Lung (tissue), 16 donors: ENCODE data around the gene AKAP6. TPM values are rescaled to one million over a fixed set of nuclear protein-coding genes. Genes with fewer than 3 reads are reported as not detected.

Source experiments
- ATAC-seq: fragments of 200-7000 bp; cut with Tn5 transposase; one replicate; pipeline ENCODE4 v1.9.1; 2020; ENCODE audit warnings: moderate number of reproducible peaks; ENCODE audit not compliant: insufficient read depth, low FRiP score
- DNase-seq, 3 donors: peaks; one replicate each; pipeline ENCODE4 v3.0.0-alpha.2; 2013 to 2017
- H3K27ac ChIP-seq, 2 donors: one replicate each; pipeline ENCODE4 v1.5.1; 2013; ENCODE audit warnings: mild to moderate bottlenecking in 2 of 2, moderate library complexity in 2 of 2, control low read depth in 1 of 2, inconsistent platforms in 1 of 2, low read depth in 1 of 2, low read length in 1 of 2
- H3K27me3 ChIP-seq, 3 donors: one replicate each; pipeline ENCODE4 v1.5.1; 2013; ENCODE audit warnings: low read length in 2 of 3; ENCODE audit not compliant: control insufficient read depth in 3 of 3, insufficient read depth in 3 of 3
- H3K36me3 ChIP-seq, 4 donors: one replicate each; pipeline ENCODE4 v1.5.1; 2013; ENCODE audit warnings: low read length in 4 of 4, mild to moderate bottlenecking in 1 of 4, moderate library complexity in 1 of 4; ENCODE audit not compliant: control insufficient read depth in 4 of 4, insufficient read depth in 4 of 4
- H3K4me1 ChIP-seq, 5 donors: one replicate each; pipeline ENCODE4 v1.5.1; 2013; ENCODE audit warnings: low read length in 5 of 5, mild to moderate bottlenecking in 2 of 5, moderate library complexity in 1 of 5; ENCODE audit not compliant: control insufficient read depth in 5 of 5, insufficient read depth in 5 of 5
- H3K4me3 ChIP-seq: one replicate; pipeline ENCODE4 v1.5.1; 2013; ENCODE audit warnings: mild to moderate bottlenecking, control low read depth, moderate library complexity
- H3K9ac ChIP-seq, 2 donors: one replicate each; pipeline ENCODE4 v1.5.1; 2013; ENCODE audit warnings: low read length in 2 of 2, control low read depth in 1 of 2; ENCODE audit not compliant: insufficient read depth in 1 of 2
- H3K9me3 ChIP-seq, 4 donors: one replicate each; pipeline ENCODE4 v1.5.1; 2013; ENCODE audit warnings: low read length in 3 of 4, mild to moderate bottlenecking in 1 of 4, moderate library complexity in 1 of 4; ENCODE audit not compliant: control insufficient read depth in 4 of 4, insufficient read depth in 3 of 4
- CTCF ChIP-seq: IDR thresholded peaks from 2 replicates; pipeline ENCODE4 v1.5.1; 2012; ENCODE audit warnings: mild to moderate bottlenecking; ENCODE audit errors: control extremely low read depth, extremely low read depth
- WGBS, 2 donors: extraction: QIAGEN DNeasy Blood & Tissue Kit; methylation state at CpG; one replicate each; pipeline ENCODE4 v1.1.7; 2013; 5-methylcytosine and 5-hydroxymethylcytosine counted together
- long read RNA-seq, 5 donors: transcript quantifications; one replicate each; lab custom pipeline, GENCODE V29; 2026
- polyA plus RNA-seq, 2 donors: library from polyadenylated mRNA; stranded (reverse); fragments of 200-250 nt; gene quantifications; one replicate each; pipeline ENCODE4 v1.2.1, GENCODE V29; 2013
- total RNA-seq, 2 donors: library from RNA; depleted of rRNA in 1 of 2; stranded (reverse); fragments of >200 nt in 1 of 2; gene quantifications; one replicate each; pipeline ENCODE4 v1.2.1, GENCODE V29; 2014 to 2021
- donor health status: control.
- donor health status: control.
- donor health status: Bipolar disorder and iron deficiency.
- donor health status: healthy.
- donor health status: DM: yes; HTN: yes; CAD: no.

Gene AKAP6
- 10 to 100 TPM; 13.8 to 27.1 TPM for total RNA-seq
- polyA plus RNA-seq: 1 to 10 TPM; 1.5 to 1.6 TPM
- long read RNA-seq, donor 1, partial matches to known transcripts: 0 of 1 reads
- long read RNA-seq, donor 1, other reads (novel, unspliced or antisense): 0 of 1 reads
- long read RNA-seq, donor 2: 0 reads
- long read RNA-seq, donor 3: 0 reads
- long read RNA-seq, donor 4, partial matches to known transcripts: 0 of 1 reads
- long read RNA-seq, donor 4, other reads (novel, unspliced or antisense): 0 of 1 reads
- long read RNA-seq, donor 5, partial matches to known transcripts: 0 of 1 reads
- long read RNA-seq, donor 5, other reads (novel, unspliced or antisense): 0 of 1 reads

GRCh38 chr14:32329146-32329545 lies at the start of gene AKAP6:
AKAP6 (plus strand) TSS chr14:32329298; CDS start chr14:32433494, 104,196 bp downstream.
- Histone ChIP-seq H3K36me3 (no peaks in the 10 kb centered on the region), H3K27me3 (no peaks in the 10 kb centered on the region), H3K9me3 (peaks cover 0 to 2% (median under 1%) of the 10 kb centered on the region in 4 donors), H3K4me1 (peaks cover 0 to 9% (median 3%) of the 10 kb centered on the region in 5 donors), H3K9ac (no peak within 1 kb of the TSS), H3K27ac (no peak within 1 kb of the TSS), H3K4me3 (no peak within 1 kb of the TSS)
- 81 to 83% methylated on average over 7 of the region's 7 CpGs for WGBS, 2 donors
- TF ChIP-seq CTCF: no peak
- ATAC-seq: no peak
- peak in 2 of 3 donors; percentile 11 to 14 for DNase-seq

GRCh38 chr14:32286602-32287001 lies 42.5 kb upstream of the AKAP6 start:
- Histone ChIP-seq H3K36me3 (no peaks in the 10 kb centered on the region), H3K9ac (no peak overlapping the region), H3K27ac (no peak overlapping the region), H3K4me1 (no peaks in the 10 kb centered on the region), H3K4me3 (no peak overlapping the region), H3K9me3 (no peaks in the 10 kb centered on the region), H3K27me3 (no peaks in the 10 kb centered on the region)
- WGBS, 2 donors: 79 to 91% methylated on average over 1 of the region's 1 CpG
- ATAC-seq (no peak), DNase-seq (no peak)
- TF ChIP-seq CTCF: no peak

GRCh38 chr14:32296366-32296765 lies 32.7 kb upstream of the AKAP6 start:
- no peak overlapping the region for H3K27ac ChIP-seq
- TF ChIP-seq CTCF: no peak
- H3K9me3 ChIP-seq: no peaks in the 10 kb centered on the region
- no peaks in the 10 kb centered on the region for H3K36me3 ChIP-seq
- ATAC-seq (no peak), DNase-seq (no peak)
- WGBS, 2 donors: 88% methylated on average over 3 of the region's 3 CpGs
- no peak overlapping the region for H3K4me3 ChIP-seq
- H3K9ac ChIP-seq: no peak overlapping the region
- H3K4me1 ChIP-seq: no peaks in the 10 kb centered on the region
- H3K27me3 ChIP-seq: no peaks in the 10 kb centered on the region

- Histone ChIP-seq H3K9ac (no peak overlapping the region), H3K36me3 (no peaks in the 10 kb centered on the region), H3K4me1 (no peaks in the 10 kb centered on the region), H3K9me3 (no peaks in the 10 kb centered on the region), H3K27me3 (no peaks in the 10 kb centered on the region), H3K4me3 (no peak overlapping the region), H3K27ac (no peak overlapping the region)
- no peak for DNase-seq
- no peak for ATAC-seq
- no peak for TF ChIP-seq CTCF
- WGBS, 2 donors: 82 to 87% methylated on average over 3 of the region's 3 CpGs
Measured at GRCh38 chr14:32298346-32298745, 30.8 kb upstream of the AKAP6 start.
